Stimulated activated naive CD8-positive, alpha-beta T cell treated with anti-CD3 and anti-CD28 coated beads, Interleukin-15, Interleukin-2, amounts not matched to agents 100 U/mL and 50 U/mL, for 24 hours (primary cell): ENCODE measurements around the gene NKD1.

Experiments
- ATAC-seq: fragments of 150-1000 bp; cut with Tn5 transposase; one replicate; pipeline ENCODE4 v1.10.0; 2021
- DNase-seq: peaks from one replicate; pipeline ENCODE4 v3.0.0; 2021

The NKD1 gene

DNA sequence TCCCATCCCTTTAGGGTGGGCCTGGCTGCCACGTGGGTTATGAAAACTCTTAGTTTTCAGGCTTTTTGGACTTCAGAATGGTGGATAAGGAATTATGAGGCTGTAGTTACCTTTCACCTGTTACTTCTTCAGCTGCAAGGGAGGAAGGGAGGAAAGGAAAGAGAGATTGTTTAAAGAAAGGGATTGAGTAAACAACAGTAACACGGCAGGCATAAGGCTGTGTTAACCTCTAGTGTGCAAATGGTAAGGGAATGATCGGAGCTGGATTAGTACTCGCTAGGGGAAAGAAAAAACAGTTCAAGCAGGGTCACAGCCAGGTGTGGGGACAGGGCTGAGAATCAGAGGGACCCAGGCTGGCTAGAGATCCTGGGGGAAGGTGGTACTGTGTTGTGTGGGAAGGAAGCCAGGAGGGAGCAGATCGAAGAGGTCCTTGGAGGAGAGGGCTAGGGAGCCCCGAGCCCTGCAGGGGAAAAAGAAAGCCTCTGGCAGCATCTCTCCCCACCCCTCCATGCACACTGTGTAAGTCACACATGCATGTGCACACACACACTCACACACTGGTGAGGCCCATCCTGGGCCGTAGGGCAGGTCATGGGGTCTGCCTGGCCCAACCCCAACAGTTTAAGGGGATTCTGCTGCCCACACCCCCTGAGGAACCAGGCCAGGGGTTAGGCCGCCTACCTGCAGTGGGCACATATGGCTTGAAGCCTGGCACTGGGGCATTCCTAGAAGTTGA, 83.2 kb downstream of the NKD1 start:
- DNase-seq (no peak), ATAC-seq (no peak)

GRCh38 chr16:50631985-50632576, 83.9 kb downstream of the NKD1 start:
- DNase-seq, result no peak
- ATAC-seq, result no peak

GRCh38 chr16:50632927-50633800, 85.0 kb downstream of the NKD1 start:
- DNase-seq, result no peak
- no peak for ATAC-seq

GRCh38 chr16:50634090-50634489, 85.9 kb downstream of the NKD1 start:
- no peak for ATAC-seq
- DNase-seq, result no peak

DNA sequence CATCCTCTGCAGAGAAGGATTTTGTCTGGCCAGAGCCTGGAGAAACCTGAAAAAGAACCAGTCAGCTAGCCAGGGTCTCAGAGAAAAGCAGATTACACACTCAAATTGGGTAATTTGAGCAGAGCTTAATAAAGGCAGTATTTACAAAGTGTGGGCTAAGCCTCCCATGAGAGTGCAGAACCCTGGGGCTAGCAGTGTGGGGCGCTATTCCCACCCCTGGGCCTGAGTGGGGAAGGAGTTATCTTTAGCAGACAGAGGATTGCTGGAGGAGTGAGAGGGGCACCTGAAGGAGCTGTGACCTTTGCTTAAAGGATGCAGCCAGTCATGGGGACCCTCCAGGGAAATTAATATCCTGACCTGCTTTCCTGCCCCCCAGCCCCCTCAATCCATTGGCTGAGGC, 86.8 kb downstream of the NKD1 start:
- DNase-seq (no peak), ATAC-seq (no peak)

- peak; percentile 70 for ATAC-seq
- DNase-seq, result peak; percentile 27
Observed at GRCh38 chr16:50635505-50636392, 87.6 kb downstream of the NKD1 start.

- no peak for ATAC-seq
- DNase-seq, result no peak
Observed at GRCh38 chr16:50636753-50637374, 88.7 kb downstream of the NKD1 start.

GRCh38 chr16:50637716-50638602, 89.8 kb downstream of the NKD1 start:
- DNase-seq (no peak), ATAC-seq (no peak)

- ATAC-seq, result no peak
- no peak for DNase-seq
Observed at GRCh38 chr16:50638816-50639670, 90.8 kb downstream of the NKD1 start.

GRCh38 chr16:50640391-50640790, 92.2 kb downstream of the NKD1 start:
- DNase-seq, result no peak
- ATAC-seq, result no peak

- ATAC-seq (no peak), DNase-seq (no peak)
Observed at GRCh38 chr16:50640919-50641817, 93.0 kb downstream of the NKD1 start.

DNA sequence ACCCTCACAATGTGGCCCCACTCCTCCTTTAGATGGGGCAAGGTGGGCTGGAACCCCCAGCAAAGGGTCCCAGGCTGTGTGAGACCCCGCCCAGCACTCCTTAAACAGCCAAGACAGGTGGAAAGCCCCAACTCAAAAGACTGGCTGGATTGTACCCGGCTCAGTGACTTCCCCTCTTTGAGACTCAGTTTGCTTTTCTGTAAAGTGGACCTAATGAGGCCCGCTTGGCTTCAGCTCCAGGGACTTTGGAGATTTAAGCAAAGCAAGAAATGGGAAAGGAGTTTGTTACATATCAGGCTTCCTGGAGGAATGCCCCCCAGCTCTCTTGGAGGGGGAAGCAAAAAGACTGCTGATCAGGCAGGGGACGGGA, 93.6 kb downstream of the NKD1 start:
- DNase-seq (no peak), ATAC-seq (no peak)

DNA sequence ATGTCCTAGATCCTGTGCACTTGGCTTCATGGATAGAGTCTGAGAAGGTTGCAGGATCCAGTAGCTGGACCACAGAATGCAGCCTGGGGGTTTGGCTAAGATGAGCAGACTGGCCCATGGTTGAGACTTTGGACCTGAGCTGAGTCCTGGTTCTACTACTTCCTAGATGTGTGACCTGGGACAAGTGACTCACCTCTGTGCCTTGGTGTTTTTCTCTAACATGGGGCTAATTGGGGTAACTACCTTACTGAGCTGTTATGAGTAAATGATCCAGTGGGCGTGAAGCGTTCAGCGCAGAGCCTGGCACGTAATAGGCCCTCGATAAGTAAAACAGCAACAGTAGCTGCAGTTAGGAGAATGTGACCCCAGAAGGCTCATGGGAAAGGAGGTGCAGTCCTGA, 94.2 kb downstream of the NKD1 start:
- no peak for DNase-seq
- peak; percentile 29 for ATAC-seq

GRCh38 chr16:50643192-50643591, 95.0 kb downstream of the NKD1 start:
- no peak for DNase-seq
- no peak for ATAC-seq

GRCh38 chr16:50644245-50644644, 96.0 kb downstream of the NKD1 start:
- DNase-seq (no peak), ATAC-seq (no peak)

DNA sequence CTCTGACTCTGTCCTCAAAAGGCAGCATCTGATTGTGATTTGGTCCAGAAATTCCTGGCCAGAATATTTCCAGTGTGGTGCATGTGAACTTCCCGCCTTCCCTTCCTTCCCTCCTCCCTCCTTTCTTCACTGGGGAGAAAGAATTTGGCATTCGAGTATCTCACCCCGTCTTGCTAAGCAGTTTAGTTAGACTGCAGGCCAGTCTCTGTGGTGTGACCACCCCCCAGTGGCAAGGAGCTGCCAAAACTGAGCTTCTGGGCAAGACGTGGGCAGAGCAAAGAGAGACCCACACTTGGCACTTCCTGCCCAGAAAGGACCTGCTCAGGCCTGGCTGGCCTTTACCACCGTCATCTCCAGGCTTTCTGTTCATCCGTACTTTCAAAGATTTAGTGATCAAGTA, 96.5 kb downstream of the NKD1 start:
- DNase-seq (peak; percentile 31), ATAC-seq (peak; percentile 58)

DNA sequence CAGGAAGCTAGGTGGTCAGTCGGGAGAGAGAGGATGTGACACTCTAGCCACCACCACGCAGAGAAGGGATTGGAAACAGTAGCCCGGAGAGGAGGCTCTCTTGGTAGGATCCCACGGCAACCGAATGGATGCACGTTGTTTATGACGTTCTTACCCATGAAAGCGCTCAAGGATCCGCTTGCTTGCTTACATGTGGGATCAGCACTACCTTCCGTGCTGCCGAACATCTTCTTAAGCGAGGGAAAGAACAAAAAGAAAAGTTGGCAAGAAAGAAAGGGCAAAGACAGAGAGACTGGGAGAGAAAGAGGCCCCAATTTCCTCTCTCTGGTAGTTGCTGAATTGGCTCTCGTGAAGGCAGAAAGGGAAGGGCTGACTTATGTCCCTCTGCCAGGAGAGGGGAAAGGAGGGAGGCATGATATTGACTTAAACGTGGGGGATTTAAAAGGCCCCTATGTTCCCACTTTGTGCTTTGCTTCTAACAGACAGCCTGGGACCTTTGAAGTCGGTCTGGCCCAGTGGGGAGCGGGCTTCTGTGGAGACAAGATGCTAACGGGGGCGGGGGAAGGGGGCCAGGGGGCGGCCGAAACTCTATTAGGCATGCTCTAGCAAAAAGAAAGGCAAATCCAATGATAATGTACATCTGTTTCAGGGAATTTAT, 97.5 kb downstream of the NKD1 start:
- DNase-seq (no peak), ATAC-seq (no peak)

DNA sequence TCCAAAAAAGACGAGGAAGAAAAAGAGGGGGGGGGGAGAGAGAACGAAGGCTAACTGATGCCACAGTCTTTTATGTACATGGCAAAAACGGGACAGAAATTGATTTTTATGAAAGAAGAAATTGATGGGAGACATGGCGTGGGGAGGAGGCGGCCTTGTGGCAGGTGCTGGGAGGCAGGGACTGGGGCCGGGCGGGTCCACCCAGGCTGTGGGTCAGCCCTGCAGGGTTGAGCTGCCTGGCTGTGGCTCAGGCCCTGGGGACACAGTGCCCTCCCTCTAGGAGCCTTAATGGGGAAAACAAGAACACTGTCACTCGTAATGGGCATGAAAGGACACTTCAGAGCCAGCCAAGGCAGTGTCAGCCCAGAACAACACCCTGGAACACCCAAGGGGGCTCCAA, 98.1 kb downstream of the NKD1 start:
- DNase-seq (no peak), ATAC-seq (no peak)
